Measurements from ENCODE around the gene ZC3H11A. TPM values are rescaled to one million over a fixed set of nuclear protein-coding genes. Genes with fewer than 3 reads are reported as not detected.

The ZC3H11A gene
- total and polyA plus RNA-seq, 2 of the 13 experiments (the other 11 are each of a cell fraction or from before 2014, with no cell fraction given) = 56.9 to 59.7 TPM

DNA sequence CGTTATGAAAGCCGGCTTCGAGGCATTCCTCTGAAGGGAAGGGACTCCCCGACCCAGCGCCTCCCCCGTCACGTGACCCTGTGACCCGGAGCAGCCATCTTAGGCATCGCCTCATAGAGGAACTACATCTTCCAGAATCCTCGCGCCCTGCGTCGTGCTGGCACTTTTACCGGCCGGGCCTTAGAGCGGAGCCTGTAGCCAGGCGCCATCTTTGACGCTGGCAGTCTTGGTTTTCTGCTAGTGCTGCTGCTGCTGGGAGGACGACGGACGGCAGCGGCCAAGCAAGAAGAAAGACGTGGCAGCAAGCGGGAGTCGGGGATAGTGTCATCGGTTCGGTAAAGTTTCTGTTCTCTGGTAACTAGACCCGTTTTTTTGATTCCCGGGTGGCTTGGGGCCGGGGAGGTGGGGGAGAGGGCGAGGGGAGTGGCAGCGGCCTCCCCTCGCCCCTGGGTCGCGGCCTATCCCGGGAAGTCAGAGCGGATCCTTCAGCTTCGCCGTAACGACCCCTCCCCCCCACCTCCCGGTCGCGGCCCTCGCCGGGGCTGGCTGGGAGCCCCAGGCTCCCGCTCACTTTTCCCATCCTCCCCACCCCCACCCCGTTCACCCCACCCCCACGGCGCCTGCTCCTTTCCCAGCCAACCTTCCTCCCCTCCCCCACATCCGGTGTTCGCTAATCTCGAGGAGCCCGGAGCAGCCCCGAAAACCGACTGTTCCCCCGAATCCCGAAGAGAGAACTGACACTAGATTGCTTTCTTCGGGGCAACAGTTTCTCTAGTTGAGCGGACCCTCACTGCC lies at the start of gene ZC3H11A, which contains the start of gene ZBED6 (continued):
- TF ChIP-seq, protein P1, sequence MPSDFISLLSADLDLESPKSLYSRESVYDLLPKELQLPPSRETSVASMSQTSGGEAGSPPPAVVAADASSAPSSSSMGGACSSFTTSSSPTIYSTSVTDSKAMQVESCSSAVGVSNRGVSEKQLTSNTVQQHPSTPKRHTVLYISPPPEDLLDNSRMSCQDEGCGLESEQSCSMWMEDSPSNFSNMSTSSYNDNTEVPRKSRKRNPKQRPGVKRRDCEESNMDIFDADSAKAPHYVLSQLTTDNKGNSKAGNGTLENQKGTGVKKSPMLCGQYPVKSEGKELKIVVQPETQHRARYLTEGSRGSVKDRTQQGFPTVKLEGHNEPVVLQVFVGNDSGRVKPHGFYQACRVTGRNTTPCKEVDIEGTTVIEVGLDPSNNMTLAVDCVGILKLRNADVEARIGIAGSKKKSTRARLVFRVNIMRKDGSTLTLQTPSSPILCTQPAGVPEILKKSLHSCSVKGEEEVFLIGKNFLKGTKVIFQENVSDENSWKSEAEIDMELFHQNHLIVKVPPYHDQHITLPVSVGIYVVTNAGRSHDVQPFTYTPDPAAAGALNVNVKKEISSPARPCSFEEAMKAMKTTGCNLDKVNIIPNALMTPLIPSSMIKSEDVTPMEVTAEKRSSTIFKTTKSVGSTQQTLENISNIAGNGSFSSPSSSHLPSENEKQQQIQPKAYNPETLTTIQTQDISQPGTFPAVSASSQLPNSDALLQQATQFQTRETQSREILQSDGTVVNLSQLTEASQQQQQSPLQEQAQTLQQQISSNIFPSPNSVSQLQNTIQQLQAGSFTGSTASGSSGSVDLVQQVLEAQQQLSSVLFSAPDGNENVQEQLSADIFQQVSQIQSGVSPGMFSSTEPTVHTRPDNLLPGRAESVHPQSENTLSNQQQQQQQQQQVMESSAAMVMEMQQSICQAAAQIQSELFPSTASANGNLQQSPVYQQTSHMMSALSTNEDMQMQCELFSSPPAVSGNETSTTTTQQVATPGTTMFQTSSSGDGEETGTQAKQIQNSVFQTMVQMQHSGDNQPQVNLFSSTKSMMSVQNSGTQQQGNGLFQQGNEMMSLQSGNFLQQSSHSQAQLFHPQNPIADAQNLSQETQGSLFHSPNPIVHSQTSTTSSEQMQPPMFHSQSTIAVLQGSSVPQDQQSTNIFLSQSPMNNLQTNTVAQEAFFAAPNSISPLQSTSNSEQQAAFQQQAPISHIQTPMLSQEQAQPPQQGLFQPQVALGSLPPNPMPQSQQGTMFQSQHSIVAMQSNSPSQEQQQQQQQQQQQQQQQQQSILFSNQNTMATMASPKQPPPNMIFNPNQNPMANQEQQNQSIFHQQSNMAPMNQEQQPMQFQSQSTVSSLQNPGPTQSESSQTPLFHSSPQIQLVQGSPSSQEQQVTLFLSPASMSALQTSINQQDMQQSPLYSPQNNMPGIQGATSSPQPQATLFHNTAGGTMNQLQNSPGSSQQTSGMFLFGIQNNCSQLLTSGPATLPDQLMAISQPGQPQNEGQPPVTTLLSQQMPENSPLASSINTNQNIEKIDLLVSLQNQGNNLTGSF (CRISPR knock-in tag; IDR thresholded peaks at IDR 0.05) = peak; percentile 71; the same call in 1 of the 2 replicates
- TF ChIP-seq ONECUT2 (CRISPR knock-in tag; IDR thresholded peaks at IDR 0.05) (no peak), ZNF326 (CRISPR knock-in tag; IDR thresholded peaks at IDR 0.05; ENCODE audit: borderline replicate concordance) (no peak), ZBTB3 (CRISPR knock-in tag; IDR thresholded peaks at IDR 0.05; ENCODE audit: borderline replicate concordance, low read depth) (no peak), ZBTB8A (CRISPR knock-in tag; IDR thresholded peaks at IDR 0.05; ENCODE audit: borderline replicate concordance, low read depth) (no peak), ZNF883 (CRISPR knock-in tag; IDR thresholded peaks at IDR 0.05; ENCODE audit: not compliant biosample characterization) (no peak), RBM22 (optimal IDR thresholded peaks at IDR 0.05; ENCODE audit: low read length) (no peak), SRSF1 (optimal IDR thresholded peaks at IDR 0.05; ENCODE audit: low read depth, low read length) (no peak), ZNF558 (CRISPR knock-in tag; IDR thresholded peaks at IDR 0.05; ENCODE audit: borderline replicate concordance) (no peak), TCF7 (IDR thresholded peaks at IDR 0.05; ENCODE audit: low read depth) (no peak), ZNF430 (CRISPR knock-in tag; IDR thresholded peaks at IDR 0.05) (no peak; the same call in 1 of the 2 replicates), SMAD1 (CRISPR knock-in tag; IDR thresholded peaks at IDR 0.05; ENCODE audit: borderline replicate concordance, low read depth) (no peak), ZNF496 (CRISPR knock-in tag; IDR thresholded peaks at IDR 0.05; ENCODE audit: insufficient replicate concordance) (no peak), NCOR1 (IDR thresholded peaks at IDR 0.05; ENCODE audit: borderline replicate concordance, low read length) (no peak)
- TF ChIP-seq, protein P2, sequence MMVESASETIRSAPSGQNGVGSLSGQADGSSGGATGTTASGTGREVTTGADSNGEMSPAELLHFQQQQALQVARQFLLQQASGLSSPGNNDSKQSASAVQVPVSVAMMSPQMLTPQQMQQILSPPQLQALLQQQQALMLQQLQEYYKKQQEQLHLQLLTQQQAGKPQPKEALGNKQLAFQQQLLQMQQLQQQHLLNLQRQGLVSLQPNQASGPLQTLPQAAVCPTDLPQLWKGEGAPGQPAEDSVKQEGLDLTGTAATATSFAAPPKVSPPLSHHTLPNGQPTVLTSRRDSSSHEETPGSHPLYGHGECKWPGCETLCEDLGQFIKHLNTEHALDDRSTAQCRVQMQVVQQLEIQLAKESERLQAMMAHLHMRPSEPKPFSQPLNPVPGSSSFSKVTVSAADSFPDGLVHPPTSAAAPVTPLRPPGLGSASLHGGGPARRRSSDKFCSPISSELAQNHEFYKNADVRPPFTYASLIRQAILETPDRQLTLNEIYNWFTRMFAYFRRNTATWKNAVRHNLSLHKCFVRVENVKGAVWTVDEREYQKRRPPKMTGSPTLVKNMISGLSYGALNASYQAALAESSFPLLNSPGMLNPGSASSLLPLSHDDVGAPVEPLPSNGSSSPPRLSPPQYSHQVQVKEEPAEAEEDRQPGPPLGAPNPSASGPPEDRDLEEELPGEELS (CRISPR knock-in tag; IDR thresholded peaks at IDR 0.05) = peak; percentile 56
- TF ChIP-seq, protein P3, sequence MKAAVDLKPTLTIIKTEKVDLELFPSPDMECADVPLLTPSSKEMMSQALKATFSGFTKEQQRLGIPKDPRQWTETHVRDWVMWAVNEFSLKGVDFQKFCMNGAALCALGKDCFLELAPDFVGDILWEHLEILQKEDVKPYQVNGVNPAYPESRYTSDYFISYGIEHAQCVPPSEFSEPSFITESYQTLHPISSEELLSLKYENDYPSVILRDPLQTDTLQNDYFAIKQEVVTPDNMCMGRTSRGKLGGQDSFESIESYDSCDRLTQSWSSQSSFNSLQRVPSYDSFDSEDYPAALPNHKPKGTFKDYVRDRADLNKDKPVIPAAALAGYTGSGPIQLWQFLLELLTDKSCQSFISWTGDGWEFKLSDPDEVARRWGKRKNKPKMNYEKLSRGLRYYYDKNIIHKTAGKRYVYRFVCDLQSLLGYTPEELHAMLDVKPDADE (CRISPR knock-in tag; IDR thresholded peaks at IDR 0.05) = no peak
- TF ChIP-seq, protein P4, sequence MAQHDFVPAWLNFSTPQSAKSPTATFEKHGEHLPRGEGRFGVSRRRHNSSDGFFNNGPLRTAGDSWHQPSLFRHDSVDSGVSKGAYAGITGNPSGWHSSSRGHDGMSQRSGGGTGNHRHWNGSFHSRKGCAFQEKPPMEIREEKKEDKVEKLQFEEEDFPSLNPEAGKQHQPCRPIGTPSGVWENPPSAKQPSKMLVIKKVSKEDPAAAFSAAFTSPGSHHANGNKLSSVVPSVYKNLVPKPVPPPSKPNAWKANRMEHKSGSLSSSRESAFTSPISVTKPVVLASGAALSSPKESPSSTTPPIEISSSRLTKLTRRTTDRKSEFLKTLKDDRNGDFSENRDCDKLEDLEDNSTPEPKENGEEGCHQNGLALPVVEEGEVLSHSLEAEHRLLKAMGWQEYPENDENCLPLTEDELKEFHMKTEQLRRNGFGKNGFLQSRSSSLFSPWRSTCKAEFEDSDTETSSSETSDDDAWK (CRISPR knock-in tag; IDR thresholded peaks at IDR 0.05) = no peak
